Sciatic nerve (tissue), 2 donors: ENCODE data around the gene MVB12B. TPM values are rescaled to one million over a fixed set of nuclear protein-coding genes. Genes with fewer than 3 reads are reported as not detected.
A peak's percentile ranks its signal among the peaks of the same experiment; 100 is the strongest.

Source experiments
- ATAC-seq: fragments of 200-7000 bp; cut with Tn5 transposase; one replicate; pipeline ENCODE4 v1.9.1; 2020; ENCODE audit warnings: mild to moderate bottlenecking, moderate library complexity
- DNase-seq: peaks from one replicate; pipeline ENCODE4 v3.0.0-alpha.2; 2020; ENCODE audit warnings: low spot score
- intact Hi-C: fragments of 100-400 bp; cut with DNase I; formaldehyde crosslinking; loops from one replicate; pipeline ENCODE4 v1.14.2; 2022
- total RNA-seq: library from RNA; stranded (reverse); fragmentation: NEBNext Ultra II Directional; extraction: Animal tissue kit (Norgen Biotek cat#: 25700); gene quantifications from one replicate; pipeline ENCODE4 v1.2.1, GENCODE V29; 2021
- donor health status: DM: no; HTN: no; CAD: no.
- donor health status: DM: no; HTN: no; CAD: no.

The MVB12B gene
- total RNA-seq, 1 donor from 2014 or later: 65.7 TPM

DNA sequence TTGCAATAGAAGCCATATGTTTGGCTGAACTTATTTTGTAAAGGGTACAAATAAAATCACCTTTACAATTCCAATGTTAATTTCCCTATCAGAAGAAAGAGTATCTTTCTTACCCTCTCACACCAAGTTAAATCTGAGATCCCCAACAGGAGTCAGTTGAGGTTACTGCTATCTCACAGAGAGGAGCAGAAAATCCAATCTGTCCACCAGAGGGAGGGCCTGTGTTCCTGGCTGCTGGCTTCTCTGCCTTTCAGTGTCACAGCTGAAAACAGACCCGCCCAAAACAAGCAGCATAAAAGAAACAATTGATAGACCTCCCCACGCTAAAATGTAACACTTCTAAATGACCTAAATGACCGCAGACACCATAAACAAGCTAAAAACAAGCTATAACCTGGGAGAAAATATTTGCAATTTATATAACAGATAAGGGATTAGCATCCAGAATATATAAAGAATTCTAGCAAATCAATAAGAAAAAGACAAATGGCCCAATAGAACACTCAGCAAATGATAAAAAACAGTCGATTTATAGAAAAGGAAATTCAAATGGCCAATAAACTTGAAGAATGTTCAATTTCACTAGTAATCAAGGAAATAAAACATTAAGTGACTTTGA, 24.5 kb upstream of the MVB12B start:
- intact Hi-C loops: loop anchor here (10.0 kb wide), 1 partner anchor 193 kb away; no protein-coding TSS in a partner anchor
- ATAC-seq: peak; percentile 77
- no peak for DNase-seq

- ATAC-seq (no peak), DNase-seq (no peak)
- intact Hi-C loops: loop anchor here (10.0 kb wide), 1 partner anchor 192 kb away; no protein-coding TSS in a partner anchor
Measured at GRCh38 chr9:126302730-126303129, 23.9 kb upstream of the MVB12B start.

DNA sequence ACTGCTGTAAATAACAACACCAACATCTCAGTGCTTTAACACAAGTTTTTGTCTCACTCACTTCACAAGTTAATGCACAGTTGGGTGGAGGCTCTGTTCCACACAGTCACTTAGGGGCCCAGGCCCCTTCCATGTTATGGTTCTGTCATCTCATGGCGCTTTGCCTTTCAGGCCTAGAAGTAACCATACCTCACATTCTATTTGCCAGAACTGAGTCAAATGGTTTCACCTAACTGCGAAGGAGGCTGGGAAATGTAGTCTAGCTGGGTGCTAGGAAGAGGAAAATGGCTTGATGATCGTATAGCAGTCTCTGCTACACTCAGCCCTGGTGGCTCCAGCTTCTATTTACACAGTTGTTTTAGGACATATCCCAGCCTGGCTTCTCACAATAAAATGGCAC, 23.1 kb upstream of the MVB12B start:
- intact Hi-C loops: loop anchor here (10.0 kb wide), 1 partner anchor 191 kb away; no protein-coding TSS in a partner anchor
- DNase-seq: no peak
- no peak for ATAC-seq

- intact Hi-C loops: loop anchor here (10.0 kb wide), 1 partner anchor 190 kb away; no protein-coding TSS in a partner anchor
- no peak for ATAC-seq
- no peak for DNase-seq
Measured at GRCh38 chr9:126304207-126304970, 22.2 kb upstream of the MVB12B start.

DNA sequence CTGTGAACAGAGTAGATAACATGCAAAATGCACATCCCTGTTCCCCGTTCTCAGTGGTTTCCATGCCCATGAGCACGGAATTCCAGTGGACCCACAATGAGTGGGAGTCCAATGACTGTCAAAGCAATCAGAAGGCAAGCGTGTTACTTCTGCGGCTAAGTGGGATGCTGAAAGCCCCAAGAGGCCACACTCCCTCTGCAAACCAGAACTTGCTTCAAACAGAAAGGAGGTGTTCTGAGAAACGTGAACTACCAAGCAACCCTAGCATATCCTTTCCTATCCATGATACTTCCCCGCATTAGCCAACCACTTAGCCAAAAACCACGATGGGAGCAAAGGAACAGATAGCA, 21.7 kb upstream of the MVB12B start:
- intact Hi-C loops: loop anchor here (10.0 kb wide), 1 partner anchor 190 kb away; no protein-coding TSS in a partner anchor
- DNase-seq: no peak

DNA sequence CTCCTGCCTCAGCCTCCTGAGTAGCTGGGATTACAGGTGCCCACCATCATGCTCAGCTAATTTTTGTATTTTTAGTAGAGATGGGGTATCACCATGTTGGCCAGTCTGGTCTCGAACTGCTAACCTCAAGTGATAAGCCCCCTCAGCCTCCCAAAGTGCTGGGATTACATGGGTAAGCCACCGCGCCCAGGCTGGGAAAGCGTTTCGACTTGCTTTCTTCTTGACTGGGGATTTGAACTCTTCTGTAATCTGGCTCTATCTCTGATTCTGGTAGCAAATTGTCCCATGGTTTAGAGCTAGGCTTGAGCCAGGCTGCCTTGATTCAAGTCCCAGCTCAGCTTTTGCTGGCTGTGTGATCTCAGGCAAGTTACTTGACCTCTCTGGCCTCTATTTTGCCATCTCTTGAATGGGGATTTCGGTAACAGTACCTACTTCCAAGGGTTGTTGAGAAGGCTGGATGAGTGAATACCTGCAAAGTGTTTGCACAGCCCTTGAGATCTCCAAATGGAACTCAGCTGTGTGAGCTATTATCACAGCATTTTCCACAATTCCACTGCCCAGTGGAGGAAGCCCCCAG, 20.5 kb upstream of the MVB12B start:
- DNase-seq (no peak), ATAC-seq (no peak)
- intact Hi-C loops: loop anchor here (10.0 kb wide), 1 partner anchor 189 kb away; no protein-coding TSS in a partner anchor

More for the DNA sequence above, 21.7 kb upstream of the MVB12B start:
- no peak for ATAC-seq

DNA sequence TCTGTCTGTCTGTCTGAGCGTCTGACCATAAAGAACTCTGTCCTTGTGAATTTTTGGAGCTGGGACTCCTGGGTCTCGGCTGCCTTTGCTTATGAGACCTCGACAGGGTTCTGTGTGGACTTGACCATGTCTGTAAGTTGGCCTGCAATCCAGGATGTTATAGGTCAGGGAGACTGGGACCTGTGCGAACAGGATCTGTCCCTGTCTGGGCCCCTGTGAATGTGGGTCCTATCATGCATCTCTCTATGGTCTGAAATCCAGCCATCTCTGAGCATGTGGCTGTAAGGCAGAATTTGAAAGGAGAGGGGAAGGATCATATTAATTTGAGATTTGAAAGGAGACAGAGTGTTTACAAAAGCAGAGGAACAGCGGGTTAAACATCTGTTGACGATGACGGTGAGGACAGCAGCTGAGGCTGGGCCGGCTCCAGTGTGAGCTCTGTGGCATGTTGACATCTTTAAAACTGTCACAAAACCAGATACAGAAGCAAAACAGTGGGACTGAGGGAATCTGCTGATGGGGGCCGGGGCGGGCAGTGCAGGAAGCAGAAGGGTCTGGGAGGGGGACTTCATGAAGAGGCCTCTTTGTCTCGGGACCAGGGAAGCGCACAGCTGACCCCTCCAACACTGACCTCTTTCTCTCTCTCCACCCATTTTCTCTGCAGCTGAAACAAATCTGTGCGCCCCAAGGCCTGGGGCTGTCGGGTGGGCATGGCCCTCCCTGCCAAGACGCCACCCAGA, 19.1 kb upstream of the MVB12B start:
- ATAC-seq (peak; percentile 68), DNase-seq (no peak)
- intact Hi-C loops: loop anchor here (10.0 kb wide), 1 partner anchor 187 kb away; no protein-coding TSS in a partner anchor

DNA sequence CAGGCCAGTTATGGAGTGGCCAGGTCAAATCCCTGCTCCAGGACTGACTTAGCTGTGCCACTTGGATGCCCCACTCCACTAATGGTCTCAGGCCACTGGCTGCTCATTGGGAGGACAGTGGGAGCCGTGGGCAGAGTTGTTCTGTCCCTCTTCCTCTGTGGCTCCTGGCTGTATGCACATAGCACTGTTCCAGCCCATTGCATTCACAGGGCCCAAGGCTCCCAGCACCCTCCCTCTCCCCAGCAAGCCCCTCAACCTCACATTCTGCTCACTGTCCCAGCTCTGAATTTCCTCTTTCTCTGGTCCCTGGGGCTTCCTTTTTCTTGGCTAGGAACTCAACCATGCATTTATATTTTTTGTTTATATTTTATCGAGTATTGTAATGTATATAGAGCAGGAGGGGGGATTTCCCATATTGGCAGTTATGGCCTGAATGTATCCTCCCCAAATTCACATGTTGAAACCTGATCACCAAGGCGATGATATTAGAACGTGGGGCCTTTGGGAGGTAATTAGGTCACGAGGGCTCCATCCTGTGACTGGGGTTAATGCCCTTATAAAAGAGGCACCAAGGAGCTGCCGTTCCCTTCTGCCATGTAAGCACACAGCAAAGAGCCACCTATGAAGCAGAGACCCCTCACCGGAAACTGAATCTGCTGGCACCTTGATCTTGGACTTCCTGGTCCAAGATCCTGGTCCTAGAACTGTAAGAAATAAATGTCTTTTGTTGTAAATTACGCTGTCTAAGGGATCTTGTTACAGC, 17.0 kb upstream of the MVB12B start:
- no peak for ATAC-seq
- intact Hi-C loops: loop anchor here (10.0 kb wide), 1 partner anchor 185 kb away; no protein-coding TSS in a partner anchor
- DNase-seq: no peak

- DNase-seq (no peak), ATAC-seq (no peak)
- intact Hi-C loops: loop anchor here (1.0 kb wide), 1 partner anchor 24 kb away; no protein-coding TSS in a partner anchor
Measured at GRCh38 chr9:126312584-126313551, 13.8 kb upstream of the MVB12B start.

DNA sequence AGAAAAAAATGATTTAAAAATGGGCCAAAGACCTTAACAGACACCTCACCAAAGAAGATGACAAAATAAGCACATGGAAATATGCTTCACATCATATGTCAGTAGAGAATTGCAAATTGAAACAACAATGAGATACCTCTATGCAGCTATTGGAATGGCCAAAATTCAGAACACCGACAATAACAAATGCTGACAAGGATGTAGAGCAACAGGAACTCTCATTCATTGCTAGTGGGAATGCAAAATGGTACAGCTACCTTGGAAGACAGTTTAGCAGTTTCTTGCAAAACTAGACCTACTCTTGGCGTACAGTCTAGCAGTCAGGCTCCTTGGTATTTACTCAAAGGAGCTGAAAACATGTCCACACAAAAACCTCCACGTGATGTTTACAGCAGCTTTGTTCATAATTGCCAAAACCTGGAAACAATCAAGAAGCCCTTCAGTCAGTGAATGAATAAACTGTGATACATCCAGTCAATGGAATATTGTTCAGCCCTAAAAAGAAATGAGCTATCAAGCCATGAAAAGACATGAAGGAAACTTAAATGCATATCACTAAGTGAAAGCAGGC, 10.5 kb upstream of the MVB12B start:
- intact Hi-C loops: no loop called here
- no peak for DNase-seq
- ATAC-seq: no peak

- ATAC-seq: peak; percentile 70
- intact Hi-C loops: no loop called here
- no peak for DNase-seq
Measured at GRCh38 chr9:126317513-126317912, 9.1 kb upstream of the MVB12B start.

GRCh38 chr9:126318858-126319257, 7.8 kb upstream of the MVB12B start:
- intact Hi-C loops: no loop called here
- DNase-seq (no peak), ATAC-seq (no peak)

DNA sequence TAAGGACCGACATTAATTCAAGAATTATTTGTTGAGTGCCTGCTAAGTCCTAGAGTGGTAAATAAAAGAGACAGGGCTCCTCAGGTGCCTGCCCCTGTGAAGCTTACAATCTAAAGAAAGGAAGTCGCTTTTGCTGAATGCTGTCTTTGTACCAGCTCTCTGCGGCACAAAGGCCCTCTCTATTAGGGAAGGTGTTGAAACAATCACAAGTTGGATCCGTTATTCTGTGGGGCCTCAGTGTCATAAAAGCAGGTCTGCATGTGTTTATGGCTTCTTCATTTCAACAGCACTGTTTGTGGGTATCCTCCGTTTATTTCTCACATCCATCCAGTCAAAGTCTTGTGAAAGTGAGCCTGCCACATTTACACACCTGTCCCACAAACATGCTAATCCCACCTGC, 7.0 kb upstream of the MVB12B start:
- intact Hi-C loops: loop anchor here (10.0 kb wide), 1 partner anchor 75 kb away; no protein-coding TSS in a partner anchor
- no peak for DNase-seq
- no peak for ATAC-seq

- ATAC-seq (no peak), DNase-seq (no peak)
- intact Hi-C loops: loop anchor here (10.0 kb wide), 1 partner anchor 74 kb away; no protein-coding TSS in a partner anchor
Measured at GRCh38 chr9:126320158-126320922, 6.3 kb upstream of the MVB12B start.

- DNase-seq: no peak
- ATAC-seq: no peak
- intact Hi-C loops: loop anchor here (10.0 kb wide), 1 partner anchor 73 kb away; no protein-coding TSS in a partner anchor
Measured at GRCh38 chr9:126321742-126322141, 4.9 kb upstream of the MVB12B start.

GRCh38 chr9:126325821-126326220, 808 bp upstream of the MVB12B start:
- ATAC-seq (peak; percentile 26), DNase-seq (no peak)
- intact Hi-C loops: loop anchor here (10.0 kb wide), 1 partner anchor 69 kb away; no protein-coding TSS in a partner anchor
